SK-N-SH (cell line): ENCODE measurements around the gene SPTSSB. TPM values are rescaled to one million over a fixed set of nuclear protein-coding genes. Genes with fewer than 3 reads are reported as not detected.

ENCODE experiments used
- CTCF ChIA-PET: fragments of 300-600, 350-600 bp; formaldehyde crosslinking; extraction: SDS; loops from one replicate; lab custom pipeline; 2021; lab: Yijun Ruan, JAX
- POLR2A ChIA-PET: fragments of 350-600 bp; sonication (Branson Sonifier 250); formaldehyde crosslinking; extraction: SDS; loops from one replicate; lab custom pipeline; 2020; ENCODE audit warnings: antibody characterized with exemption, inconsistent platforms; lab: Yijun Ruan, JAX
- DNase-seq: peaks from one replicate; pipeline ENCODE4 v3.0.0; 2012
- H2AFZ ChIP-seq: fragments of 200-600 bp; sonication (generic); 2 replicates; pipeline ENCODE4 v1.8.1; 2016; ENCODE audit warnings: antibody characterized with exemption, mild to moderate bottlenecking, low read depth
- H3F3A ChIP-seq: fragments of 200-600 bp; sonication (generic); replicated peaks from 2 replicates; pipeline ENCODE3; 2016; ENCODE audit warnings: antibody characterized with exemption, mild to moderate bottlenecking; ENCODE audit not compliant: insufficient read depth
- H3K27ac ChIP-seq, 2 experiments: fragments of 200-500 bp in 1 of 2; fragments of 200-600 bp in 1 of 2; sonication (Bioruptor generic) in 1 of 2; sonication (generic), shearing (Covaris generic) in 1 of 2; 2 replicates each; pipeline versions ENCODE4 v1.5.1 to v1.6.1; 2014 to 2016; ENCODE audit warnings: low read depth in 2 of 2, inconsistent platforms in 1 of 2, low read length in 1 of 2, mild to moderate bottlenecking in 1 of 2, mixed read lengths in 1 of 2
- H3K27me3 ChIP-seq: fragments of 200-600 bp; sonication (generic), shearing (Covaris generic); 2 replicates; pipeline ENCODE4 v1.6.1; 2016; ENCODE audit warnings: mixed run types; ENCODE audit not compliant: insufficient read depth
- H3K36me3 ChIP-seq, 2 experiments: fragments of 200-500 bp in 1 of 2; fragments of 200-600 bp in 1 of 2; sonication (Bioruptor generic) in 1 of 2; sonication (generic) in 1 of 2; replicated peaks in 1 of 2; 2 replicates each; pipeline versions ENCODE3 to v1.5.1; 2014 to 2016; ENCODE audit warnings: low read length in 1 of 2, mild to moderate bottlenecking in 1 of 2; ENCODE audit not compliant: insufficient read depth in 2 of 2, control insufficient read depth in 1 of 2
- H3K4me1 ChIP-seq, 2 experiments: fragments of 200-500 bp in 1 of 2; fragments of 200-600 bp in 1 of 2; sonication (Bioruptor generic) in 1 of 2; sonication (generic), shearing (Covaris generic) in 1 of 2; 2 replicates each; pipeline versions ENCODE4 v1.5.1 to v1.6.1; 2014 to 2016; ENCODE audit warnings: low read depth in 1 of 2, low read length in 1 of 2, mixed run types in 1 of 2; ENCODE audit not compliant: insufficient read depth in 2 of 2, control insufficient read depth in 1 of 2
- H3K4me2 ChIP-seq: fragments of 200-600 bp; sonication (generic), shearing (Covaris generic); 2 replicates; pipeline ENCODE4 v1.6.1; 2017; ENCODE audit warnings: mixed run types
- H3K4me3 ChIP-seq, 2 experiments: fragments of 200-500 bp in 1 of 2; fragments of 200-600 bp in 1 of 2; sonication (Bioruptor generic) in 1 of 2; sonication (generic), shearing (Covaris generic) in 1 of 2; 2 replicates each; pipeline versions ENCODE4 v1.5.1 to v1.8.1; 2014 to 2016; ENCODE audit warnings: low read depth in 2 of 2, inconsistent platforms in 1 of 2, low read length in 1 of 2, mild to moderate bottlenecking in 1 of 2, mixed read lengths in 1 of 2, moderate library complexity in 1 of 2
- H3K79me2 ChIP-seq: fragments of 200-600 bp; sonication (generic); 2 replicates; pipeline ENCODE4 v1.8.1; 2017; ENCODE audit warnings: mild to moderate bottlenecking; ENCODE audit not compliant: insufficient read depth
- H3K9ac ChIP-seq: fragments of 200-600 bp; sonication (generic); 2 replicates; pipeline ENCODE4 v1.6.1; 2017; ENCODE audit warnings: mixed run types
- H3K9me2 ChIP-seq: fragments of 200-600 bp; sonication (generic); 2 replicates; pipeline ENCODE4 v1.6.1; 2017; ENCODE audit warnings: mixed run types
- H3K9me3 ChIP-seq: fragments of 200-600 bp; sonication (generic); 2 replicates; pipeline ENCODE4 v1.6.1; 2017; ENCODE audit warnings: mixed run types, mild to moderate bottlenecking, moderate library complexity
- H4K20me1 ChIP-seq: fragments of 200-600 bp; sonication (generic); 2 replicates; pipeline ENCODE4 v1.6.1; 2017; ENCODE audit warnings: mild to moderate bottlenecking, mixed run types; ENCODE audit not compliant: insufficient read depth
- CTCF ChIP-seq: fragments of 200-600 bp; sonication (generic); IDR thresholded peaks from 2 replicates; pipeline ENCODE4 v1.6.1; 2017; ENCODE audit warnings: antibody characterized with exemption, mild to moderate bottlenecking, moderate library complexity
- EZH2phosphoT487 ChIP-seq: fragments of 200-600 bp; sonication (generic); IDR thresholded peaks from 2 replicates; pipeline ENCODE4 v1.6.1; 2017; ENCODE audit warnings: low read depth, mixed run types, mild to moderate bottlenecking, antibody characterized with exemption, moderate library complexity, borderline replicate concordance
- FOSL2 ChIP-seq: IDR thresholded peaks from 2 replicates; pipeline ENCODE4 v1.4.0; 2012; ENCODE audit warnings: low read depth, mild to moderate bottlenecking, moderate library complexity, borderline replicate concordance
- GABPA ChIP-seq: IDR thresholded peaks from 2 replicates; pipeline ENCODE4 v1.4.0; 2012; ENCODE audit warnings: low read depth, mild to moderate bottlenecking
- IRF3 ChIP-seq: fragments of 150-350 bp; IDR thresholded peaks from 2 replicates; pipeline ENCODE4 v1.6.1; 2016; ENCODE audit warnings: mild to moderate bottlenecking, low read depth, low read length
- MAX ChIP-seq: IDR thresholded peaks from 2 replicates; pipeline ENCODE4 v1.4.0; 2012; ENCODE audit warnings: low read depth
- MXI1 ChIP-seq: IDR thresholded peaks from 2 replicates; pipeline ENCODE4 v1.6.1; 2012; ENCODE audit warnings: mild to moderate bottlenecking, low read depth, low read length, improper control_type of control experiment
- NFIC ChIP-seq: IDR thresholded peaks from 2 replicates; pipeline ENCODE4 v1.4.0; 2012; ENCODE audit warnings: borderline replicate concordance
- NRF1 ChIP-seq: IDR thresholded peaks from 2 replicates; pipeline ENCODE4 v1.6.1; 2012; ENCODE audit warnings: low read depth, mild to moderate bottlenecking, low read length
- PBX3 ChIP-seq: IDR thresholded peaks from 2 replicates; pipeline ENCODE4; 2012
- POLR2AphosphoS5 ChIP-seq: IDR thresholded peaks from 2 replicates; pipeline ENCODE4 v1.6.1; 2012; ENCODE audit warnings: low read depth, low read length
- RCOR1 ChIP-seq: fragments of 150-350 bp; IDR thresholded peaks from 2 replicates; pipeline ENCODE4 v1.6.1; 2017; ENCODE audit warnings: antibody characterized with exemption, low read length
- RFX5 ChIP-seq: IDR thresholded peaks from 2 replicates; pipeline ENCODE4 v1.6.1; 2012; ENCODE audit warnings: mild to moderate bottlenecking, improper control_type of control experiment, low read length
- RXRA ChIP-seq: IDR thresholded peaks from 2 replicates; pipeline ENCODE4 v1.4.0; 2012; ENCODE audit warnings: low read depth, mild to moderate bottlenecking, borderline replicate concordance
- SIN3A ChIP-seq: IDR thresholded peaks from 2 replicates; pipeline ENCODE4 v1.6.1; 2012; ENCODE audit warnings: low read depth, mild to moderate bottlenecking, low read length, moderate library complexity, borderline replicate concordance
- TAF1 ChIP-seq: IDR thresholded peaks from 2 replicates; pipeline ENCODE4 v1.6.1; 2012; ENCODE audit warnings: low read depth, mild to moderate bottlenecking, low read length, moderate library complexity, borderline replicate concordance
- TEAD4 ChIP-seq: IDR thresholded peaks from 2 replicates; pipeline ENCODE4 v1.4.0; 2012; ENCODE audit warnings: mild to moderate bottlenecking, borderline replicate concordance; ENCODE audit not compliant: insufficient read depth
- USF2 ChIP-seq: fragments of 150-350 bp; IDR thresholded peaks from 2 replicates; pipeline ENCODE4 v1.6.1; 2017; ENCODE audit warnings: antibody characterized with exemption, low read length, low read depth, borderline replicate concordance
- YY1 ChIP-seq: IDR thresholded peaks from 2 replicates; pipeline ENCODE4 v1.4.0; 2012; ENCODE audit warnings: low read depth, mild to moderate bottlenecking
- ZBTB33 ChIP-seq: IDR thresholded peaks from 2 replicates; pipeline ENCODE4 v1.4.0; 2012; ENCODE audit warnings: low read depth, borderline replicate concordance
- WGBS: methylation state at CpG from one replicate; pipeline ENCODE4 v1.1.6; 2017; ENCODE audit warnings: low lambda C conversion rate; 5-methylcytosine and 5-hydroxymethylcytosine counted together
- polyA plus RNA-seq, 3 experiments: library from polyadenylated mRNA; depleted of rRNA; stranded (reverse); fragments of >200 nt; gene quantifications; 2 replicates each; pipeline ENCODE4 v1.2.3, GENCODE V29; 2012

The SPTSSB gene
- polyA plus RNA-seq, 1 of the 3 experiments (the other 2 are of a cell fraction): 0.07 TPM

- no peak for TF ChIP-seq PBX3
- TF ChIP-seq YY1: no peak
- no peak for TF ChIP-seq CTCF
- TF ChIP-seq NFIC: no peak
- TF ChIP-seq NRF1: no peak
- TF ChIP-seq USF2: no peak
- no peak for TF ChIP-seq TAF1
- no peak for TF ChIP-seq RFX5
Measured at GRCh38 chr3:161354554-161354953, 16.8 kb downstream of the SPTSSB start (continued).

GRCh38 chr3:161351330-161351729 is 20.0 kb downstream of the SPTSSB start:
- Histone ChIP-seq H3K27ac (no peak overlapping the region), H3K79me2 (no peaks in the 10 kb centered on the region), H3K36me3 (no peaks in the 10 kb centered on the region), H3K4me1 (peaks cover 0 to 7% of the 10 kb centered on the region in 2 experiments; a peak in 2 of 4 replicates), H3K27me3 (no peaks in the 10 kb centered on the region), H3K9me2 (no peaks in the 10 kb centered on the region), H3K4me3 (no peak overlapping the region), H3K4me2 (no peak overlapping the region), H3K9me3 (no peaks in the 10 kb centered on the region), H4K20me1 (no peaks in the 10 kb centered on the region), H2AFZ (no peak overlapping the region), H3F3A (no peaks in the 10 kb centered on the region), H3K9ac (no peak overlapping the region)
- POLR2A ChIA-PET: no interaction called here
- CTCF ChIA-PET: interaction anchor here (1.1 kb wide), 1 partner anchor 11 kb away, joined by 3 read pairs; no protein-coding TSS in a partner anchor
- no peak for DNase-seq
- 52% methylated on average over 1 of the region's 1 CpG for WGBS
- TF ChIP-seq FOSL2: no peak
- TF ChIP-seq ZBTB33: no peak
- TF ChIP-seq RFX5: no peak
- TF ChIP-seq POLR2AphosphoS5: no peak
- no peak for TF ChIP-seq NFIC
- no peak for TF ChIP-seq SIN3A
- no peak for TF ChIP-seq IRF3
- TF ChIP-seq GABPA: no peak
- no peak for TF ChIP-seq MXI1
- no peak for TF ChIP-seq EZH2phosphoT487
- TF ChIP-seq RXRA: no peak
- no peak for TF ChIP-seq YY1
- no peak for TF ChIP-seq MAX
- no peak for TF ChIP-seq RCOR1
- no peak for TF ChIP-seq TEAD4
